Measurements from ENCODE around the gene HOXA6. TPM values are rescaled to one million over a fixed set of nuclear protein-coding genes. Genes with fewer than 3 reads are reported as not detected.

Gene HOXA6
- total and polyA plus RNA-seq, 2 of the 4 experiments (the other 2 are of a cell fraction) = 1.4 to 1.8 TPM

- TF ChIP-seq RCOR1 (IDR thresholded peaks at IDR 0.05; ENCODE audit: insufficient replicate concordance, low read length) = no peak
- no peak for TF ChIP-seq MXI1 (IDR thresholded peaks at IDR 0.05; ENCODE audit: borderline replicate concordance, low read depth, low read length)
- no peak for TF ChIP-seq POLR2A (IDR thresholded peaks at IDR 0.05; ENCODE audit: low read depth, low read length)
Measured at GRCh38 chr7:27180431-27181420, 33.2 kb upstream of the HOXA6 start (continued).
